Cardiac muscle cell (in vitro differentiated cells and primary cell): Measurements from ENCODE around the gene IL32. TPM values are rescaled to one million over a fixed set of nuclear protein-coding genes. Genes with fewer than 3 reads are reported as not detected.

Experiments
- DNase-seq, 2 donors: peaks; one replicate each; pipeline versions ENCODE4 v3.0.0 to v3.0.0-alpha.2; 2010 to 2017; ENCODE audit warnings: low read depth in 1 of 2, low spot score in 1 of 2
- H3K27ac ChIP-seq: fragments of 200-600 bp; sonication (generic); 2 replicates; pipeline ENCODE4 v1.5.1; 2016
- H3K27me3 ChIP-seq: fragments of 200-600 bp; sonication (generic); 2 replicates; pipeline ENCODE4 v1.6.0; 2016; ENCODE audit warnings: control low read depth
- H3K36me3 ChIP-seq: fragments of 200-600 bp; sonication (generic); 2 replicates; pipeline ENCODE4 v1.5.1; 2016; ENCODE audit warnings: control low read depth
- H3K4me1 ChIP-seq: fragments of 200-600 bp; sonication (generic); 2 replicates; pipeline ENCODE4 v1.8.1; 2017; ENCODE audit warnings: low read depth, mild to moderate bottlenecking, mixed run types
- H3K4me3 ChIP-seq: fragments of 200-600 bp; sonication (generic); 2 replicates; pipeline ENCODE4 v1.5.1; 2016; ENCODE audit warnings: mild to moderate bottlenecking
- H3K9me3 ChIP-seq: fragments of 200-600 bp; sonication (generic); 2 replicates; pipeline ENCODE4 v1.5.1; 2017; ENCODE audit warnings: low read depth, mild to moderate bottlenecking, control low read depth
- polyA plus RNA-seq: library from polyadenylated mRNA; unstranded; fragments of >200 nt; fragmentation: Nextera tagmentation; extraction: Ambion mirVana; gene quantifications from 2 replicates; pipeline ENCODE4 v1.2.1, GENCODE V29; 2016
- total RNA-seq: library from RNA; depleted of rRNA; stranded (reverse); fragments of >200 nt; gene quantifications from 2 replicates; pipeline ENCODE4 v1.2.3, GENCODE V29; 2016
- TF ChIP-seq, protein P1 (sequence below): IDR thresholded peaks from 2 replicates; pipeline ENCODE4 v1.5.1; 2012; ENCODE audit warnings: low read depth, mild to moderate bottlenecking, low read length

IL32 gene
- total and polyA plus RNA-seq, 2 experiments from 2014 or later = 0.35 to 0.66 TPM

DNA sequence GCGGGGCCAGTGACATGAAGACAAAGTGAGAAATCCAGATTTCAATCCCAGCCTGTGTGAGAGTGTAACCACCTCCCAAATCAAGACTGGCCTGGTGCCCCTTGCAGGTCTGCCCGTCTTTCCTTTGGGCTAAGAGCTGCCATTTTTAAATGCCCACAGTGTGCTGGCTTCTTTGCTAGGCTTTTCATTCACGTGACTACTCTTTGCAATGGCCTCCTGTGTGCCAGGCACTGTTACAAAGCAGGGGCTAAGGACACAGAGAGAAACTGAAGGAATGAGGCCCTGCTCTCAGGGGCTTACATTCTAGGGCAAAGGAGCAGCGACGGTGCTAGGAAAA is 33.9 kb downstream of the IL32 start:
- Histone ChIP-seq H3K4me1 (peaks cover 5% of the 10 kb centered on the region), H3K4me3 (peak overlapping the region; percentile 15)

DNA sequence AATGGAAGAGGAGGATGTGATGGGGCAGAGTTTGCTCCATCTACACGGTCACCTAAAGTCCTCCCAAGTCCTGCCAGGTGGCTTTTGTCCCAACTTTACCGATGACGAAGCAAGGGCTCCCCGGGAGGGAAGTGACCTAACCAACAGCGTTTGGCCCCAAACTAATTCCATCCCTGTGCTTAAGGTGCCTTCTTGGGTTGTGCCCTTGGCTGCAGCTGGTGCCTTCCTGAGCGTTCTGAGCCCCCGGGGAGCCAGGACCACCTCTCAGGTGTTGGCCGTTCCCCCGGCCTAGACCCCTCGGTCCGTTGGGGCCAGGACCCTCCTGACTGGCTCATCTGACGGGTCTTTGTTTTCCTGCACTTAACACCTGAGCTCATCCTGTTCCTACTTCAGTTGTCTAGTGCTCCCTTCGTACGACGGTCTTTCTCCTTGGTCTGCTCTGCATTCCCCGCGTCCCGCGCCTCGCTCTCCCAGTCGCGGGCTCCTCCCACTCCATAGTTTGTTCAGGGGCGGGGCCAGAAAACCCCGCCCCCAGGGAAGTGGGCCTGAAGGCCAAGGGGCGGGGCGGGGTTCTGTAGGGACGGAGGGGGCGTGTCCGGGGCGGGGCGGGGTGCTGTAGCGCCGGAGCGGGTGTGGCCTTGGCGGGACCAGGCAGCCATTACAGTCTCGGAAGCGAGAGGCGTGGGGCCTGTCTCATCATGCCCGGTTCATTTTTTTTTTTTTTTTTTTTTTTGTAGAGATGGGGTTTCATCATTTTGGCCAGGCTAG is 34.5 kb downstream of the IL32 start:
- H3K9me3 ChIP-seq = no peaks in the 10 kb centered on the region
- H3K4me1 ChIP-seq = peaks cover 5% of the 10 kb centered on the region
- no peak overlapping the region for H3K27ac ChIP-seq
- peak; percentile 93 to 97 for DNase-seq
- H3K27me3 ChIP-seq = peaks cover 18% of the 10 kb centered on the region
- no peaks in the 10 kb centered on the region for H3K36me3 ChIP-seq
- TF ChIP-seq, protein P1, sequence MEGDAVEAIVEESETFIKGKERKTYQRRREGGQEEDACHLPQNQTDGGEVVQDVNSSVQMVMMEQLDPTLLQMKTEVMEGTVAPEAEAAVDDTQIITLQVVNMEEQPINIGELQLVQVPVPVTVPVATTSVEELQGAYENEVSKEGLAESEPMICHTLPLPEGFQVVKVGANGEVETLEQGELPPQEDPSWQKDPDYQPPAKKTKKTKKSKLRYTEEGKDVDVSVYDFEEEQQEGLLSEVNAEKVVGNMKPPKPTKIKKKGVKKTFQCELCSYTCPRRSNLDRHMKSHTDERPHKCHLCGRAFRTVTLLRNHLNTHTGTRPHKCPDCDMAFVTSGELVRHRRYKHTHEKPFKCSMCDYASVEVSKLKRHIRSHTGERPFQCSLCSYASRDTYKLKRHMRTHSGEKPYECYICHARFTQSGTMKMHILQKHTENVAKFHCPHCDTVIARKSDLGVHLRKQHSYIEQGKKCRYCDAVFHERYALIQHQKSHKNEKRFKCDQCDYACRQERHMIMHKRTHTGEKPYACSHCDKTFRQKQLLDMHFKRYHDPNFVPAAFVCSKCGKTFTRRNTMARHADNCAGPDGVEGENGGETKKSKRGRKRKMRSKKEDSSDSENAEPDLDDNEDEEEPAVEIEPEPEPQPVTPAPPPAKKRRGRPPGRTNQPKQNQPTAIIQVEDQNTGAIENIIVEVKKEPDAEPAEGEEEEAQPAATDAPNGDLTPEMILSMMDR = no peak
- H3K4me3 ChIP-seq = peak overlapping the region; percentile 15

More for the DNA sequence above, 33.9 kb downstream of the IL32 start:
- Histone ChIP-seq H3K9me3 (no peaks in the 10 kb centered on the region), H3K27me3 (peaks cover 18% of the 10 kb centered on the region), H3K36me3 (no peaks in the 10 kb centered on the region), H3K27ac (no peak overlapping the region)
- no peak for DNase-seq
- TF ChIP-seq, protein P1 = no peak

DNA sequence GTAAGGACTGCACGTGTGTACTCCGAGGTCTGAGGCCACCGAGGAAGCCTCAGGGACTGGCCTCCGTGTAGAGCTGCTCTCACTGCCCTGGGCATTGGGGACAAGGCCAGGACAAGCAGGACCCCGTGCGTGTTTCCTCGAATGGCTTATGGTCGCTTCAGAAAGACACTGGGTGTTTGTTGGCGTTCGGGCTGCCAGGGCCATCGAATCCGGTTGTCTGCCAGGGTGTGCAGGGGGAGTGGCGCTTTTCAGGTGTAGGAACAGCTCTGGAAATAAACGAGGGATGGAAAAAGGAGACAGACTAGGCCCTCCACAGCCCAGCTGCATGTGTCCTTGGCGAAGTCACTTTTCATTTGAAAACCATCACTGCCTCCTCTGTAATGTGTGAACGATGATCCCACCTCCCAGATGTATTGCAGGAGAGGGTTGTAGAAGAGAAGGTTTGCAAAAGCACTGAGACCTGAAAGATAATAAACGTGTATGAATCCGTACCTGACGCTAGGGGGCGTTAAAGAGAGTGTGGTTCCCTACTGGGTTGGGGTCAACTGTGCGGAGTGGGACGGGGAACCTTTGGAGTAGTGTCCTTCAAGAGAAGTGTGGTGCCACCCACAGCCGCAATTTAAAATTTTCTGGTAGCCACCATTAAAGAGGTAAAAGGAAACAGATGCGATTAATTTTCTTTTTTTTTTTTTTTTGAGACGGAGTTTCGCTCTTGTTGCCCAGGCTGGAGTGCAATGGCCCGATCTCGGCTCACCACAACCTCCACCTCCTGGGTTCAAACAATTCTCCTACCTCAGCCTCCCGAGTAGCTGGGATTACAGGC is 35.8 kb downstream of the IL32 start:
- Histone ChIP-seq H3K27ac (no peak overlapping the region), H3K36me3 (no peaks in the 10 kb centered on the region), H3K4me1 (peaks cover 5% of the 10 kb centered on the region), H3K4me3 (no peak overlapping the region), H3K9me3 (no peaks in the 10 kb centered on the region), H3K27me3 (peaks cover 18% of the 10 kb centered on the region)
- peak; percentile 42 to 71 for DNase-seq
- TF ChIP-seq, protein P1 = peak; percentile 57

DNA sequence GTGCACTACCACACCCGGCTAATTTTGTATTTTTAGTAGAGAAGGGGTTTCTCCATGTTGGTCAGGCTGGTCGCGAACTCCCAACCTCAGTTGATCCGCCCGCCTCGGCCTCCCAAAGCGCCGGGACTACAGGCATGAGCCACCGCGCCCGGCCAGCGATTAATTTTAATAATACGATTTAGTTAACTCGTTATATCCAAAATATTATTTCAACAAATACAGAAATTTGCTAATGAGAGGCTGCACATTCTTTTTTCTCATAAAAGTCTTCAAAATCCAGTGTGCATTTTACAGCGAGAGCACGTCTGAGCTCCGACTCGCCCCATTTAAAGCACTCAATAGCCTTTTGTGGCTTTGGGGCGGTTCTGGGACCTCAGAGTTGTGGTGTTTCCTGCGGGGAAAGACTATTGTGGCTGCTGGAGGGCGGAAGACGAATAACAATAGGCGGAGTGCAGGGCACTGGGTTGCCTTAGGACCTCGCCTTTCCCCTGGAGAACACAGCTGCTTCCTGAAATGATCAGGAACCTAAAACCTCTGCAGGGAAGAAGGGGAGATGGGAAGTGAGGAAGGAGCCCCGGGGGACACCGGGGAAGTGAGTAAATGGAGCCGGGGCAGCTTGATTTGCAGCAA is 36.5 kb downstream of the IL32 start:
- DNase-seq = no peak
- TF ChIP-seq, protein P1 = no peak
- Histone ChIP-seq H3K9me3 (no peaks in the 10 kb centered on the region), H3K4me3 (no peak overlapping the region), H3K36me3 (no peaks in the 10 kb centered on the region), H3K27ac (no peak overlapping the region), H3K27me3 (peaks cover 18% of the 10 kb centered on the region), H3K4me1 (peaks cover 5% of the 10 kb centered on the region)

DNA sequence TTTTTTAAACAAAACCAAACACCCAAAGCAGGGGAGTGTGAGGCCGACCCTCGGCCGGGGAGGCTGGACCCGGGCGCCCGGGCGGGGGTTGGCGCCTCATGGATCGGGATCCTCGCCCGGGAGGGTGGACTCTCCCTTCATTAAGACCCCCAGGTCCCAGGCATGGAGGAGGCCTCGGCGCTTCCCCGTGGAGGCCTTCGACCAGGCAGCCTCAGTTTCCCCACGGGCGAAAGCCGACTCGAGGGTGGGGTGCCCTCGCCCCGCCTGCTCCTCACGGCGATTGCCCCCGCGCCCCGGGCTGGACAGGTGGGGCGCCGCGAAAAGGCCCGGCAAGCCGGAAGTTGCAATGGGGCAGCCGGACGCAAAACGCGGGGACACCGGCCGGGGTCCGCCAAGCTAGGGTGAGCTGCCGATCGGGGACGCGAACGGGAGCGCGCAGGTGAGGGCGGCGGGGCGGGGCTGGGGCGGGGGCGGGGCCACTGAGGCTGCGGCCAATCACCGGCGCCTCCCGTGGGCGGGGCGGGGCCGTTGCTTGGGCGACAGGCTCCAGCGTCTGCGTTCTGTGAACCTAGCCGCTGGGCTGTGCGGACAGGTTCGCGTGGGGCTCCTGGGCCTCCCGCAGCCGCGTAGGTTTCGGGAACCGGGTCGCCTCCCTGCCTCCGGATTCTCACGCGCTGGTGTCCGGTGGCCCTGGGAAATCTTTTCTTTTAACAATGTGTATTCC is 40.9 kb downstream of the IL32 start:
- TF ChIP-seq, protein P1 = no peak
- Histone ChIP-seq H3K4me1 (no peaks in the 10 kb centered on the region), H3K27ac (peak overlapping the region; percentile 13), H3K9me3 (no peaks in the 10 kb centered on the region), H3K36me3 (no peaks in the 10 kb centered on the region), H3K27me3 (no peaks in the 10 kb centered on the region), H3K4me3 (peak overlapping the region; percentile 59)
- DNase-seq = peak; percentile 95
